ENCODE measurements around the gene KCNT1.

KCNT1 gene

GRCh38 chr9:135673941-135674340 is 28.0 kb upstream of the KCNT1 start:
- DNase-seq, result no peak

GRCh38 chr9:135674977-135675376 is 27.0 kb upstream of the KCNT1 start:
- DNase-seq, result no peak

- no peak for DNase-seq
Measured at GRCh38 chr9:135676891-135677290, 25.1 kb upstream of the KCNT1 start.

GRCh38 chr9:135677641-135678168 is 24.3 kb upstream of the KCNT1 start:
- no peak for DNase-seq

GRCh38 chr9:135678236-135679017 is 23.6 kb upstream of the KCNT1 start:
- no peak for DNase-seq

- DNase-seq, result no peak
Measured at GRCh38 chr9:135680056-135680455, 21.9 kb upstream of the KCNT1 start.

GRCh38 chr9:135681161-135681560 is 20.8 kb upstream of the KCNT1 start:
- DNase-seq, result no peak

- no peak for DNase-seq
Measured at GRCh38 chr9:135683401-135684034, 18.5 kb upstream of the KCNT1 start.

- DNase-seq, result no peak
Measured at GRCh38 chr9:135684691-135685090, 17.3 kb upstream of the KCNT1 start.

GRCh38 chr9:135687216-135687615 is 14.8 kb upstream of the KCNT1 start:
- no peak for DNase-seq

- no peak for DNase-seq
Measured at GRCh38 chr9:135689011-135689410, 13.0 kb upstream of the KCNT1 start.

GRCh38 chr9:135690836-135691570 is 11.0 kb upstream of the KCNT1 start:
- DNase-seq, result no peak

GRCh38 chr9:135692410-135692809 is 9.6 kb upstream of the KCNT1 start:
- no peak for DNase-seq

- DNase-seq, result no peak
Measured at GRCh38 chr9:135693265-135693664, 8.7 kb upstream of the KCNT1 start.

- DNase-seq, result no peak
Measured at GRCh38 chr9:135693771-135694170, 8.2 kb upstream of the KCNT1 start.

GRCh38 chr9:135694414-135694813 is 7.6 kb upstream of the KCNT1 start:
- DNase-seq, result no peak

GRCh38 chr9:135695036-135695435 is 6.9 kb upstream of the KCNT1 start:
- no peak for DNase-seq

GRCh38 chr9:135695642-135696041 is 6.3 kb upstream of the KCNT1 start:
- no peak for DNase-seq

- no peak for DNase-seq
Measured at GRCh38 chr9:135696446-135696845, 5.5 kb upstream of the KCNT1 start.

GRCh38 chr9:135697226-135697625 is 4.8 kb upstream of the KCNT1 start:
- DNase-seq, result no peak

GRCh38 chr9:135698236-135698635 is 3.7 kb upstream of the KCNT1 start:
- no peak for DNase-seq

GRCh38 chr9:135698767-135699166 is 3.2 kb upstream of the KCNT1 start:
- no peak for DNase-seq

- DNase-seq, result no peak
Measured at GRCh38 chr9:135699440-135699839, 2.5 kb upstream of the KCNT1 start, which contains the start of gene SOHLH1. Gene SOHLH1, minus strand, starts transcription at chr9:135699481. Its CDS starts 14 bp downstream, at chr9:135699467.

- DNase-seq, result no peak
Measured at GRCh38 chr9:135700525-135700924, 1.5 kb upstream of the KCNT1 start.
